Upper lobe of left lung (tissue), 4 donors: ENCODE results near the gene NAA40.

Experiments used
- CTCF ChIP-seq, 6 experiments: fragments of 450-650 bp in 4 of 6; fragments of 200-600 bp in 2 of 6; sonication (generic) in 2 of 6; IDR thresholded peaks; one replicate each; pipeline ENCODE4 v1.5.1; 2016 to 2019; ENCODE audit warnings: antibody characterized with exemption in 6 of 6
- POLR2AphosphoS5 ChIP-seq, 2 donors: sonication (generic); formaldehyde crosslinking; IDR thresholded peaks; one replicate each; pipeline ENCODE4 v1.5.1; 2017; ENCODE audit warnings: antibody characterized with exemption in 2 of 2

GRCh38 chr11:63903884-63904283, 34.9 kb upstream of the NAA40 start:
- TF ChIP-seq POLR2AphosphoS5 (IDR thresholded peaks at IDR 0.05) (no peak), CTCF (IDR thresholded peaks at IDR 0.05) (no peak)
